HEK293 (cell line): Measurements from ENCODE around the gene DCUN1D1.
A peak's percentile ranks its signal among the peaks of the same experiment; 100 is the strongest.

ENCODE experiments used
- CTCF ChIA-PET: fragments of 350-600 bp; formaldehyde crosslinking; extraction: SDS; loops from one replicate; lab custom pipeline; 2021; ENCODE audit warnings: antibody characterized with exemption; lab: Yijun Ruan, JAX
- POLR2A ChIA-PET: fragments of 300-600 bp; formaldehyde crosslinking; extraction: SDS; loops from one replicate; lab custom pipeline; 2020; ENCODE audit warnings: antibody characterized with exemption, inconsistent platforms; lab: Yijun Ruan, JAX
- H3K27ac ChIP-seq: fragments of 200-500 bp; sonication (Bioruptor generic); 2 replicates; pipeline ENCODE4 v1.5.1; 2014; ENCODE audit warnings: low read depth, low read length, control low read depth, inconsistent platforms; ENCODE audit errors: extremely low read depth
- H3K36me3 ChIP-seq, 2 experiments: fragments of 200-500 bp in 1 of 2; sonication (Bioruptor generic) in 1 of 2; 1 replicate in 1 of 2; 2 replicates in 1 of 2; pipeline ENCODE4 v1.5.1; 2014 to 2017; ENCODE audit warnings: inconsistent platforms in 2 of 2, low read length in 2 of 2; ENCODE audit not compliant: control insufficient read depth in 2 of 2, insufficient read depth in 1 of 2
- H3K4me1 ChIP-seq: fragments of 200-500 bp; sonication (Bioruptor generic); 2 replicates; pipeline ENCODE4 v1.5.1; 2014; ENCODE audit warnings: mild to moderate bottlenecking, low read length, inconsistent platforms; ENCODE audit not compliant: control insufficient read depth, insufficient read depth
- H3K4me3 ChIP-seq: 2 replicates; pipeline ENCODE4 v1.5.1; 2011; ENCODE audit warnings: low read depth, mild to moderate bottlenecking, control low read depth, low read length, moderate library complexity
- H3K9me3 ChIP-seq: fragments of 200-500 bp; sonication (Bioruptor generic); 2 replicates; pipeline ENCODE4 v1.5.1; 2014; ENCODE audit warnings: low read depth, low read length, inconsistent platforms; ENCODE audit not compliant: control insufficient read depth, insufficient read depth
- BCL11A ChIP-seq: fragments of 450-650 bp; formaldehyde crosslinking; IDR thresholded peaks from 2 replicates; pipeline ENCODE4 v1.5.1; 2016; ENCODE audit warnings: low read depth, missing biosample characterization, missing genetic modification characterization
- MZF1 ChIP-seq: fragments of 450-650 bp; formaldehyde crosslinking; IDR thresholded peaks from 2 replicates; pipeline ENCODE4 v1.5.1; 2017; ENCODE audit warnings: missing biosample characterization, missing genetic modification characterization, borderline replicate concordance
- PRDM1 ChIP-seq: fragments of 450-650 bp; formaldehyde crosslinking; IDR thresholded peaks from 2 replicates; pipeline ENCODE4; 2016; ENCODE audit warnings: missing biosample characterization, missing genetic modification characterization
- SALL2 ChIP-seq: fragments of 450-650 bp; formaldehyde crosslinking; IDR thresholded peaks from 2 replicates; pipeline ENCODE4 v1.5.0; 2017; ENCODE audit warnings: missing biosample characterization, mild to moderate bottlenecking, missing genetic modification characterization, borderline replicate concordance
- YY2 ChIP-seq: fragments of 450-650 bp; formaldehyde crosslinking; IDR thresholded peaks from 2 replicates; pipeline ENCODE4 v1.5.1; 2016; ENCODE audit warnings: missing biosample characterization, missing genetic modification characterization
- ZBTB7A ChIP-seq: fragments of 450-650 bp; formaldehyde crosslinking; IDR thresholded peaks from 2 replicates; pipeline ENCODE4 v1.5.1; 2016; ENCODE audit warnings: low read depth, missing biosample characterization, missing genetic modification characterization
- ZBTB8A ChIP-seq: fragments of 450-650 bp; formaldehyde crosslinking; IDR thresholded peaks from 2 replicates; pipeline ENCODE4 v1.5.1; 2016; ENCODE audit warnings: missing biosample characterization, missing genetic modification characterization
- ZIC2 ChIP-seq: fragments of 450-650 bp; formaldehyde crosslinking; IDR thresholded peaks from 2 replicates; pipeline ENCODE4 v1.5.1; 2016; ENCODE audit warnings: missing biosample characterization, missing genetic modification characterization
- ZNF202 ChIP-seq: fragments of 450-650 bp; formaldehyde crosslinking; IDR thresholded peaks from 2 replicates; pipeline ENCODE4 v1.5.1; 2016; ENCODE audit warnings: missing biosample characterization, missing genetic modification characterization, borderline replicate concordance
- ZNF211 ChIP-seq: fragments of 450-650 bp; formaldehyde crosslinking; IDR thresholded peaks from 2 replicates; pipeline ENCODE4 v1.5.1; 2016; ENCODE audit warnings: low read depth, missing biosample characterization, missing genetic modification characterization
- ZNF302 ChIP-seq: fragments of 450-650 bp; formaldehyde crosslinking; IDR thresholded peaks from 2 replicates; pipeline ENCODE4 v1.5.1; 2016; ENCODE audit warnings: missing biosample characterization, missing genetic modification characterization, low read depth
- ZNF311 ChIP-seq: fragments of 450-650 bp; formaldehyde crosslinking; IDR thresholded peaks from 2 replicates; pipeline ENCODE4 v1.5.1; 2017; ENCODE audit warnings: missing biosample characterization, missing genetic modification characterization, borderline replicate concordance
- ZNF350 ChIP-seq: fragments of 450-650 bp; formaldehyde crosslinking; IDR thresholded peaks from 2 replicates; pipeline ENCODE4 v1.5.0; 2017; ENCODE audit warnings: missing biosample characterization, mild to moderate bottlenecking, missing genetic modification characterization
- ZNF391 ChIP-seq: fragments of 450-650 bp; formaldehyde crosslinking; IDR thresholded peaks from 2 replicates; pipeline ENCODE4 v1.5.1; 2016; ENCODE audit warnings: low read depth, missing biosample characterization, missing genetic modification characterization, borderline replicate concordance
- ZNF426 ChIP-seq: fragments of 450-650 bp; formaldehyde crosslinking; IDR thresholded peaks from 2 replicates; pipeline ENCODE4 v1.5.1; 2017; ENCODE audit warnings: missing biosample characterization, missing genetic modification characterization, mild to moderate bottlenecking, inconsistent platforms, moderate library complexity
- ZNF501 ChIP-seq: fragments of 450-650 bp; formaldehyde crosslinking; IDR thresholded peaks from 2 replicates; pipeline ENCODE4 v1.5.1; 2016; ENCODE audit warnings: missing biosample characterization, missing genetic modification characterization
- ZNF549 ChIP-seq: fragments of 450-650 bp; IDR thresholded peaks from 2 replicates; pipeline ENCODE4 v1.5.1; 2018; ENCODE audit warnings: missing biosample characterization, missing genetic modification characterization, mild to moderate bottlenecking, inconsistent platforms, moderate library complexity
- ZNF621 ChIP-seq: fragments of 450-650 bp; formaldehyde crosslinking; IDR thresholded peaks from 2 replicates; pipeline ENCODE4 v1.5.1; 2017; ENCODE audit warnings: missing biosample characterization, missing genetic modification characterization
- ZNF626 ChIP-seq: fragments of 450-650 bp; sonication (Bioruptor Pico); formaldehyde crosslinking; IDR thresholded peaks from 2 replicates; pipeline ENCODE4 v1.5.1; 2018; ENCODE audit warnings: missing biosample characterization, missing genetic modification characterization, inconsistent platforms
- ZNF701 ChIP-seq: fragments of 450-650 bp; formaldehyde crosslinking; IDR thresholded peaks from 2 replicates; pipeline ENCODE4 v1.5.1; 2016; ENCODE audit warnings: missing biosample characterization, missing genetic modification characterization
- ZNF837 ChIP-seq: fragments of 450-650 bp; formaldehyde crosslinking; IDR thresholded peaks from 2 replicates; pipeline ENCODE4 v1.5.1; 2016; ENCODE audit warnings: missing biosample characterization, missing genetic modification characterization
- ZNF843 ChIP-seq: fragments of 450-650 bp; formaldehyde crosslinking; IDR thresholded peaks from 2 replicates; pipeline ENCODE4 v1.5.1; 2016; ENCODE audit warnings: missing biosample characterization, missing genetic modification characterization
- ZXDB ChIP-seq: fragments of 450-650 bp; formaldehyde crosslinking; IDR thresholded peaks from 2 replicates; pipeline ENCODE4 v1.5.1; 2016; ENCODE audit warnings: missing biosample characterization, missing genetic modification characterization
- TF ChIP-seq, protein P1 (sequence below): fragments of 450-650 bp; formaldehyde crosslinking; conservative IDR thresholded peaks from 2 replicates; pipeline ENCODE4 v1.5.1; 2016; ENCODE audit warnings: low read depth, missing biosample characterization, missing genetic modification characterization
- TF ChIP-seq, protein P2 (sequence below): fragments of 450-650 bp; formaldehyde crosslinking; IDR thresholded peaks from 2 replicates; pipeline ENCODE4 v1.5.1; 2016; ENCODE audit warnings: missing biosample characterization, missing genetic modification characterization
- TF ChIP-seq, protein P3 (sequence below): fragments of 450-650 bp; formaldehyde crosslinking; IDR thresholded peaks from 2 replicates; pipeline ENCODE4 v1.5.1; 2016; ENCODE audit warnings: missing biosample characterization, missing genetic modification characterization
- TF ChIP-seq, protein P4 (sequence below): fragments of 450-650 bp; formaldehyde crosslinking; IDR thresholded peaks from 2 replicates; pipeline ENCODE4 v1.5.1; 2016; ENCODE audit warnings: missing biosample characterization, missing genetic modification characterization

The DCUN1D1 gene

DNA sequence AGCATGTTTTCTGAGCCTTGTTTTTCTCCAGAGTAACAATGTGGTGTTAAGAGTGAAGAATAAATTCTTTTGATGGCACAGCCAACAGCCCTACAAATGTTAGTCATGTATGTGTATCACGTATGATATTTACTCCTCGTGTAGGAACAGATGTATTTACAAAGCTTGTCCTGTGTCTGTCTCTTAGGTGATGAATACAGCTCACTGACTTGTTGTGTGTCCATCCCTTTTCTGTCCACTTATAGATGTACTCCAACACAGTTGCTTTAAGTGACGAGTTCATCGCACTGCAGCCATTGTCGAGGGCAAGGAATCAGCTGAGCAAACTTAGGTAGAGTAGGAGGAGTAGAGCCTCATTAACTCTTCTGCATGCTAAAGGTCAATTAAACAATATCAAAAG lies 78.1 kb downstream of the DCUN1D1 start:
- Histone ChIP-seq H3K27ac (no peak overlapping the region), H3K9me3 (no peaks in the 10 kb centered on the region), H3K4me3 (no peak overlapping the region), H3K4me1 (no peaks in the 10 kb centered on the region), H3K36me3 (peaks cover 0 to 32% of the 10 kb centered on the region in 2 experiments)
- TF ChIP-seq, protein P1, sequence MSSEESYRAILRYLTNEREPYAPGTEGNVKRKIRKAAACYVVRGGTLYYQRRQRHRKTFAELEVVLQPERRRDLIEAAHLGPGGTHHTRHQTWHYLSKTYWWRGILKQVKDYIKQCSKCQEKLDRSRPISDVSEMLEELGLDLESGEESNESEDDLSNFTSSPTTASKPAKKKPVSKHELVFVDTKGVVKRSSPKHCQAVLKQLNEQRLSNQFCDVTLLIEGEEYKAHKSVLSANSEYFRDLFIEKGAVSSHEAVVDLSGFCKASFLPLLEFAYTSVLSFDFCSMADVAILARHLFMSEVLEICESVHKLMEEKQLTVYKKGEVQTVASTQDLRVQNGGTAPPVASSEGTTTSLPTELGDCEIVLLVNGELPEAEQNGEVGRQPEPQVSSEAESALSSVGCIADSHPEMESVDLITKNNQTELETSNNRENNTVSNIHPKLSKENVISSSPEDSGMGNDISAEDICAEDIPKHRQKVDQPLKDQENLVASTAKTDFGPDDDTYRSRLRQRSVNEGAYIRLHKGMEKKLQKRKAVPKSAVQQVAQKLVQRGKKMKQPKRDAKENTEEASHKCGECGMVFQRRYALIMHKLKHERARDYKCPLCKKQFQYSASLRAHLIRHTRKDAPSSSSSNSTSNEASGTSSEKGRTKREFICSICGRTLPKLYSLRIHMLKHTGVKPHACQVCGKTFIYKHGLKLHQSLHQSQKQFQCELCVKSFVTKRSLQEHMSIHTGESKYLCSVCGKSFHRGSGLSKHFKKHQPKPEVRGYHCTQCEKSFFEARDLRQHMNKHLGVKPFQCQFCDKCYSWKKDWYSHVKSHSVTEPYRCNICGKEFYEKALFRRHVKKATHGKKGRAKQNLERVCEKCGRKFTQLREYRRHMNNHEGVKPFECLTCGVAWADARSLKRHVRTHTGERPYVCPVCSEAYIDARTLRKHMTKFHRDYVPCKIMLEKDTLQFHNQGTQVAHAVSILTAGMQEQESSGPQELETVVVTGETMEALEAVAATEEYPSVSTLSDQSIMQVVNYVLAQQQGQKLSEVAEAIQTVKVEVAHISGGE (tag by site-specific recombination) = no peak
- TF ChIP-seq ZIC2 (tag by site-specific recombination) = no peak
- no peak for TF ChIP-seq YY2 (tag by site-specific recombination)
- no peak for TF ChIP-seq ZNF350 (tag by site-specific recombination)
- no peak for TF ChIP-seq ZNF837 (tag by site-specific recombination)
- TF ChIP-seq BCL11A (tag by site-specific recombination) = no peak
- TF ChIP-seq, protein P2, sequence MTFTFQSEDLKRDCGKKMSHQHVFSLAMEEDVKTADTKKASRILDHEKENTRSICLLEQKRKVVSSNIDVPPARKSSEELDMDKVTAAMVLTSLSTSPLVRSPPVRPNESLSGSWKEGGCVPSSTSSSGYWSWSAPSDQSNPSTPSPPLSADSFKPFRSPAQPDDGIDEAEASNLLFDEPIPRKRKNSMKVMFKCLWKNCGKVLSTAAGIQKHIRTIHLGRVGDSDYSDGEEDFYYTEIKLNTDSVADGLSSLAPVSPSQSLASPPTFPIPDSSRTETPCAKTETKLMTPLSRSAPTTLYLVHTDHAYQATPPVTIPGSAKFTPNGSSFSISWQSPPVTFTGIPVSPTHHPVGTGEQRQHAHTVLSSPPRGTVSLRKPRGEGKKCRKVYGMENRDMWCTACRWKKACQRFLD = no peak
- TF ChIP-seq ZNF621 = no peak
- no peak for TF ChIP-seq MZF1 (tag by site-specific recombination)
- POLR2A ChIA-PET = no interaction called here
- CTCF ChIA-PET = interaction anchor here (0.7 to 1.8 kb wide), 3 partner anchors 14 to 594 kb away, joined by 3 to 6 read pairs (median 3); no protein-coding TSS in a partner anchor

DNA sequence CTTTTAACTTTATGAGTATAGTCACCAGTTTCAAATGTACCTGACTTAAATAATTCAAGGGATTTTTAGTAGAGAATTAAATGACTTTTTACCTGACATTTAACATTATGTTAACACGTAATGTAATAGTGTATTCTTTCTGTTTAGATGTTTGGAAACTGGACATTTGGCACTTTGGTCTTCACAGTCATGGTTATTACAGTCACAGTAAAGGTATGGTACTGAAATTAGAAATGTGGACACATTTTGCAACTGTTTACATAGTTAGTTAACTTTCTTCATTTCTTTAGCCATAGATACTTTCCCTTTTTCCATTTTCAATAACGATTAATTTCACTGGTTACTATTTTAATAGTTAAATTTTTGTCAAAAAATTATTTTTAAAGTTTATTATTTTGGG lies 83.8 kb downstream of the DCUN1D1 start:
- Histone ChIP-seq H3K36me3 (peaks cover 0 to 23% of the 10 kb centered on the region in 2 experiments), H3K4me1 (no peaks in the 10 kb centered on the region), H3K27ac (no peak overlapping the region)
- CTCF ChIA-PET = no interaction called here
- POLR2A ChIA-PET = no interaction called here
- TF ChIP-seq, protein P3, sequence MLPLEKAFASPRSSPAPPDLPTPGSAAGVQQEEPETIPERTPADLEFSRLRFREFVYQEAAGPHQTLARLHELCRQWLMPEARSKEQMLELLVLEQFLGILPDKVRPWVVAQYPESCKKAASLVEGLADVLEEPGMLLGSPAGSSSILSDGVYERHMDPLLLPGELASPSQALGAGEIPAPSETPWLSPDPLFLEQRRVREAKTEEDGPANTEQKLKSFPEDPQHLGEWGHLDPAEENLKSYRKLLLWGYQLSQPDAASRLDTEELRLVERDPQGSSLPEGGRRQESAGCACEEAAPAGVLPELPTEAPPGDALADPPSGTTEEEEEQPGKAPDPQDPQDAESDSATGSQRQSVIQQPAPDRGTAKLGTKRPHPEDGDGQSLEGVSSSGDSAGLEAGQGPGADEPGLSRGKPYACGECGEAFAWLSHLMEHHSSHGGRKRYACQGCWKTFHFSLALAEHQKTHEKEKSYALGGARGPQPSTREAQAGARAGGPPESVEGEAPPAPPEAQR = no peak
- TF ChIP-seq ZNF701 (no peak), ZXDB (tag by site-specific recombination) (no peak), PRDM1 (tag by site-specific recombination) (peak; percentile 39; the same call in 1 of the 2 replicates), ZNF202 (no peak), ZNF391 (tag by site-specific recombination) (no peak)
- TF ChIP-seq, all 188 proteins: peak for 1
- H3K4me3 ChIP-seq = no peak overlapping the region
- H3K9me3 ChIP-seq = no peaks in the 10 kb centered on the region

DNA sequence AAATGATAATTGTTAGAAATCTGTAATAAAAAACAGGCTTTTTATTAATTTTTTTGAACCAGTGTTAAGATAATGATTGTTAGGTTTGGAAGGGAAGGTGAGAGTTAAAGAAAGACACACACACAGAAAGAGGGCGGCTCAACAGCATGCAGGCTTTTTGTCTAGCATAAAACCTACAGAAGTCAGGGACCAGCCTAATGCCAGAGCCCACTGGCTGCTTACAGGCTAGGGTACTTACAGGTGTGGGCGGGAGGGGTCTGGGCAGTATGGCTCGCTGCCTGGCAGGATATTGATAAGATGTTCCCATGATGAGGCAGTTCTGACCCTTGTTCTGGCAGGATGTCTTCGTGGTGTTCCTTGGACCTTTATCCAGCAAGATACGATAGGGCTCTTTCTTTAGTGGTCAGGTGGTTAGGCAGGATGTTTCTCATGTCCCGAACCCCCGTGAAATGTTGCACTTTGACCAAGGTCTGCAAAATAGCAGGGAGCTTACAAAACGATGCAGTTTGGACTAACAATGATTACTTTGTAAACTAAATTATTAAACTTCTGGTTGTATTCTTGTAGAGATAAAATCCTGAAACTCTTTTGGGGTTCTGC lies 84.7 kb downstream of the DCUN1D1 start:
- H3K4me1 ChIP-seq = no peaks in the 10 kb centered on the region
- POLR2A ChIA-PET = no interaction called here
- peaks cover 0 to 28% of the 10 kb centered on the region in 2 experiments for H3K36me3 ChIP-seq
- CTCF ChIA-PET = interaction anchor here (0.7 kb wide), 1 partner anchor 67 kb away, joined by 3 read pairs; no protein-coding TSS in a partner anchor
- no peak overlapping the region for H3K27ac ChIP-seq
- H3K4me3 ChIP-seq = no peak overlapping the region
- H3K9me3 ChIP-seq = no peaks in the 10 kb centered on the region
- TF ChIP-seq ZNF843 (tag by site-specific recombination) (no peak), ZNF626 (no peak), ZNF426 (tag by site-specific recombination) (no peak), ZBTB7A (tag by site-specific recombination) (no peak), ZBTB8A (tag by site-specific recombination) (no peak), ZNF302 (no peak), ZNF211 (no peak), ZNF549 (no peak), SALL2 (tag by site-specific recombination) (no peak), ZNF311 (tag by site-specific recombination) (no peak), ZNF501 (no peak)
- TF ChIP-seq, protein P4, sequence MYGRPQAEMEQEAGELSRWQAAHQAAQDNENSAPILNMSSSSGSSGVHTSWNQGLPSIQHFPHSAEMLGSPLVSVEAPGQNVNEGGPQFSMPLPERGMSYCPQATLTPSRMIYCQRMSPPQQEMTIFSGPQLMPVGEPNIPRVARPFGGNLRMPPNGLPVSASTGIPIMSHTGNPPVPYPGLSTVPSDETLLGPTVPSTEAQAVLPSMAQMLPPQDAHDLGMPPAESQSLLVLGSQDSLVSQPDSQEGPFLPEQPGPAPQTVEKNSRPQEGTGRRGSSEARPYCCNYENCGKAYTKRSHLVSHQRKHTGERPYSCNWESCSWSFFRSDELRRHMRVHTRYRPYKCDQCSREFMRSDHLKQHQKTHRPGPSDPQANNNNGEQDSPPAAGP (tag by site-specific recombination) = no peak
